Measurements from ENCODE around the gene C2orf66. TPM values are rescaled to one million over a fixed set of nuclear protein-coding genes. Genes with fewer than 3 reads are reported as not detected.

C2orf66 gene
- total RNA-seq, 1 experiment from 2014 or later: not detected

DNA sequence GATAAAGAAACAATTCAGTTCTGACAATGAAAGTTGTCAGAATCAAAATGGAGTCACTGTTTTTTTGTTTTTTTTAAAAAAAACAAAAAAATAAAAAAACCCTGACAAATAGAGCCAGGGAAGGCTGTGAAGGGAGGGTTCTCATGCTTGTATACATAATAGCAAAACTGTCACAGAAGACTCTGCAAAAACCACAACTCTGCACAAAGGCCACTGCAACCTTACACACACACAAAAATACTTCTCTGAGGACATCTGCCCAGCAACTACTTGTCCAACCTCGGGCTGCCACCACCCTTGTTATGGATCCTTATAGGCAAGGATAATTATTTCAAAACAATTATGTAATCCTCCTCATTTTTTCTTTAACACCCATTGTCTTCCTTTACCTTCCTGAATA lies 41.9 kb upstream of the C2orf66 start:
- POLR2A ChIA-PET: no interaction called here

DNA sequence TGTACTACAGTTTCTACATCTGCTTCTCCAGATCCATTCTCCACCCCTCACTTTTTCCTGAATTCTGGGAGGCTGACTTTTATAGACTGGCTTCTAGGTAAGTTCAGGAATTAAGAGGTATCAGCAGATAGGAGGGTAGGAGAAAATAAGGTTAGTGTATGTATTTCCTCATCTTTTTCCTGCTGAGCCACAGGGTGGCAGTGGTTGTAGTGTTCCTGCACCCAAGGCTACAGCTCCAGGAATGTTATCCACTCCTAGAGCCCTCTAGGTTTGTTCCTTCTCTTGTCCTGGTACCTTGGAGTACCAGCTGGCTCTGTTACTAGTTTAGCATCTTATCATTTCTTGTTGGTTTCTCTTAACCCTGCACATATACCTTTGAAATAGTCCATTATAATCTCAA lies 40.7 kb upstream of the C2orf66 start:
- no peaks in the 10 kb centered on the region for H3K4me1 Mint-ChIP-seq (ENCODE audit: low read depth, unreplicated experiment)
- ChIA-PET POLR2A (no interaction called here), CTCF (interaction anchor here (1.0 kb wide), 1 partner anchor 319 kb away, joined by 3 read pairs; no protein-coding TSS in a partner anchor)
- H3K4me3 Mint-ChIP-seq (ENCODE audit: unreplicated experiment): no peak overlapping the region
- BruUV-seq (replicated peaks): no TSS peak
- H3K27ac Mint-ChIP-seq (ENCODE audit: unreplicated experiment): no peak overlapping the region
- H3K27me3 Mint-ChIP-seq (ENCODE audit: insufficient read depth, unreplicated experiment): no peaks in the 10 kb centered on the region
- TF ChIP-seq, protein P1, sequence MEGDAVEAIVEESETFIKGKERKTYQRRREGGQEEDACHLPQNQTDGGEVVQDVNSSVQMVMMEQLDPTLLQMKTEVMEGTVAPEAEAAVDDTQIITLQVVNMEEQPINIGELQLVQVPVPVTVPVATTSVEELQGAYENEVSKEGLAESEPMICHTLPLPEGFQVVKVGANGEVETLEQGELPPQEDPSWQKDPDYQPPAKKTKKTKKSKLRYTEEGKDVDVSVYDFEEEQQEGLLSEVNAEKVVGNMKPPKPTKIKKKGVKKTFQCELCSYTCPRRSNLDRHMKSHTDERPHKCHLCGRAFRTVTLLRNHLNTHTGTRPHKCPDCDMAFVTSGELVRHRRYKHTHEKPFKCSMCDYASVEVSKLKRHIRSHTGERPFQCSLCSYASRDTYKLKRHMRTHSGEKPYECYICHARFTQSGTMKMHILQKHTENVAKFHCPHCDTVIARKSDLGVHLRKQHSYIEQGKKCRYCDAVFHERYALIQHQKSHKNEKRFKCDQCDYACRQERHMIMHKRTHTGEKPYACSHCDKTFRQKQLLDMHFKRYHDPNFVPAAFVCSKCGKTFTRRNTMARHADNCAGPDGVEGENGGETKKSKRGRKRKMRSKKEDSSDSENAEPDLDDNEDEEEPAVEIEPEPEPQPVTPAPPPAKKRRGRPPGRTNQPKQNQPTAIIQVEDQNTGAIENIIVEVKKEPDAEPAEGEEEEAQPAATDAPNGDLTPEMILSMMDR (IDR thresholded peaks at IDR 0.05; ENCODE audit: insufficient read depth in 1 of 2, low read depth in 1 of 2, low read length in 1 of 2, severe bottlenecking in 1 of 2, unreplicated experiment in 1 of 2): peak; percentile 30 to 63
- H3K9me3 Mint-ChIP-seq (ENCODE audit: unreplicated experiment): no peaks in the 10 kb centered on the region
- no peaks in the 10 kb centered on the region for H3K4me1 ChIP-seq
- H3K36me3 ChIP-seq (ENCODE audit: control insufficient read depth, insufficient read depth, low read length): no peaks in the 10 kb centered on the region
- H3K27me3 ChIP-seq (replicated peaks; ENCODE audit: control insufficient read depth, insufficient read depth, low read length): no peaks in the 10 kb centered on the region
- no peaks in the 10 kb centered on the region for H3K9me3 ChIP-seq
- peak; percentile 41 to 43 for DNase-seq
- intact Hi-C loops (cut with micrococcal nuclease; ENCODE audit: unreplicated experiment): loop anchor here (1.0 to 5.0 kb wide), 5 partner anchors 99 to 528 kb away; no protein-coding TSS in a partner anchor
- H3K36me3 Mint-ChIP-seq (ENCODE audit: insufficient read depth, unreplicated experiment): no peaks in the 10 kb centered on the region
- H3K4me3 ChIP-seq (ENCODE audit: low read depth, low read length): no peak overlapping the region

More for the DNA sequence above, 41.9 kb upstream of the C2orf66 start:
- Mint-ChIP-seq H3K36me3 (ENCODE audit: insufficient read depth, unreplicated experiment) (no peaks in the 10 kb centered on the region), H3K4me3 (ENCODE audit: unreplicated experiment) (no peak overlapping the region), H3K27me3 (ENCODE audit: insufficient read depth, unreplicated experiment) (no peaks in the 10 kb centered on the region), H3K9me3 (ENCODE audit: unreplicated experiment) (no peaks in the 10 kb centered on the region), H3K4me1 (ENCODE audit: low read depth, unreplicated experiment) (no peaks in the 10 kb centered on the region), H3K27ac (ENCODE audit: unreplicated experiment) (no peak overlapping the region)
- Histone ChIP-seq H3K36me3 (ENCODE audit: control insufficient read depth, insufficient read depth, low read length) (no peaks in the 10 kb centered on the region), H3K4me3 (ENCODE audit: low read depth, low read length) (no peak overlapping the region), H3K9me3 (no peaks in the 10 kb centered on the region), H3K27me3 (replicated peaks; ENCODE audit: control insufficient read depth, insufficient read depth, low read length) (no peaks in the 10 kb centered on the region), H3K4me1 (no peaks in the 10 kb centered on the region)
- intact Hi-C loops (cut with micrococcal nuclease; ENCODE audit: unreplicated experiment): loop anchor here (2.0 to 5.0 kb wide), 3 partner anchors 98 to 261 kb away; no protein-coding TSS in a partner anchor
- CTCF ChIA-PET: no interaction called here
- BruUV-seq (replicated peaks): no TSS peak
- TF ChIP-seq, protein P1 (IDR thresholded peaks at IDR 0.05; ENCODE audit: insufficient read depth in 1 of 2, low read depth in 1 of 2, low read length in 1 of 2, severe bottlenecking in 1 of 2, unreplicated experiment in 1 of 2): no peak
- DNase-seq: no peak

GRCh38 chr2:196846295-196846694 lies 37.1 kb upstream of the C2orf66 start:
- Mint-ChIP-seq H3K9me3 (ENCODE audit: unreplicated experiment) (no peaks in the 10 kb centered on the region), H3K4me3 (ENCODE audit: unreplicated experiment) (no peak overlapping the region), H3K27ac (ENCODE audit: unreplicated experiment) (no peak overlapping the region), H3K27me3 (ENCODE audit: insufficient read depth, unreplicated experiment) (no peaks in the 10 kb centered on the region), H3K4me1 (ENCODE audit: low read depth, unreplicated experiment) (no peaks in the 10 kb centered on the region), H3K36me3 (ENCODE audit: insufficient read depth, unreplicated experiment) (no peaks in the 10 kb centered on the region)
- BruUV-seq (replicated peaks): no TSS peak
- Histone ChIP-seq H3K4me3 (ENCODE audit: low read depth, low read length) (no peak overlapping the region), H3K9me3 (no peaks in the 10 kb centered on the region), H3K4me1 (no peaks in the 10 kb centered on the region), H3K36me3 (ENCODE audit: control insufficient read depth, insufficient read depth, low read length) (no peaks in the 10 kb centered on the region), H3K27me3 (replicated peaks; ENCODE audit: control insufficient read depth, insufficient read depth, low read length) (no peaks in the 10 kb centered on the region)
- ChIA-PET POLR2A (no interaction called here), CTCF (no interaction called here)
- TF ChIP-seq, protein P1 (IDR thresholded peaks at IDR 0.05; ENCODE audit: insufficient read depth in 1 of 2, low read depth in 1 of 2, low read length in 1 of 2, severe bottlenecking in 1 of 2, unreplicated experiment in 1 of 2): no peak
- DNase-seq: no peak
- intact Hi-C loops (cut with micrococcal nuclease; ENCODE audit: unreplicated experiment): no loop called here

Measured in Caco-2 (cell line).